ENCODE results near the gene MMS22L.

- no peak for TF ChIP-seq CTCF (conservative IDR thresholded peaks at IDR 0.05; ENCODE audit: low read length)
- no peak for TF ChIP-seq EZH2phosphoT487 (IDR thresholded peaks at IDR 0.05; ENCODE audit: borderline replicate concordance)
Measured at GRCh38 chr6:97262676-97263075, 20.3 kb downstream of the MMS22L start.
